GM18499 (cell line): ENCODE measurements around the gene GRK2.

Source experiments
- ATAC-seq: cut with Tn5 transposase; IDR thresholded peaks from one replicate; pipeline ENCODE4 v1.9.1; 2021; ENCODE audit warnings: moderate number of reproducible peaks; ENCODE audit not compliant: insufficient read depth, unreplicated experiment

Gene GRK2

GRCh38 chr11:67292671-67293070 is 26.4 kb downstream of the GRK2 start:
- no peak for ATAC-seq

GRCh38 chr11:67293090-67293489 is 26.8 kb downstream of the GRK2 start:
- ATAC-seq = no peak

GRCh38 chr11:67295846-67296245 is 29.6 kb downstream of the GRK2 start:
- ATAC-seq = no peak

GRCh38 chr11:67298786-67299185 is 32.5 kb downstream of the GRK2 start:
- ATAC-seq = no peak

- ATAC-seq = no peak
These were observed 33.4 kb downstream of the GRK2 start for GRCh38 chr11:67299471-67300191.

GRCh38 chr11:67300256-67300755 is 34.0 kb downstream of the GRK2 start:
- ATAC-seq = no peak

- ATAC-seq = no peak
These were observed 34.6 kb downstream of the GRK2 start for GRCh38 chr11:67300756-67301312.

GRCh38 chr11:67301313-67301921 is 35.1 kb downstream of the GRK2 start:
- ATAC-seq = no peak

GRCh38 chr11:67301951-67302516 is 35.8 kb downstream of the GRK2 start:
- ATAC-seq = no peak

GRCh38 chr11:67302571-67303131 is 36.4 kb downstream of the GRK2 start:
- ATAC-seq = no peak

GRCh38 chr11:67303132-67303834 is 37.0 kb downstream of the GRK2 start, which contains the start of gene SSH3:
Gene SSH3 (plus strand): TSS chr11:67303530. CDS start chr11:67303626, 96 bp downstream.
- no peak for ATAC-seq

GRCh38 chr11:67303835-67304411 is 37.6 kb downstream of the GRK2 start:
- no peak for ATAC-seq

- ATAC-seq = no peak
These were observed 38.3 kb downstream of the GRK2 start for GRCh38 chr11:67304511-67305113.

GRCh38 chr11:67306769-67307544 is 40.7 kb downstream of the GRK2 start:
- no peak for ATAC-seq

GRCh38 chr11:67307545-67308001 is 41.3 kb downstream of the GRK2 start:
- ATAC-seq = no peak

GRCh38 chr11:67308031-67308866 is 42.0 kb downstream of the GRK2 start:
- ATAC-seq = no peak

GRCh38 chr11:67309166-67309565 is 42.9 kb downstream of the GRK2 start:
- no peak for ATAC-seq

- ATAC-seq = no peak
These were observed 43.4 kb downstream of the GRK2 start for GRCh38 chr11:67309661-67310061.
